Measurements from ENCODE around the gene TULP3.

TULP3 gene

DNA sequence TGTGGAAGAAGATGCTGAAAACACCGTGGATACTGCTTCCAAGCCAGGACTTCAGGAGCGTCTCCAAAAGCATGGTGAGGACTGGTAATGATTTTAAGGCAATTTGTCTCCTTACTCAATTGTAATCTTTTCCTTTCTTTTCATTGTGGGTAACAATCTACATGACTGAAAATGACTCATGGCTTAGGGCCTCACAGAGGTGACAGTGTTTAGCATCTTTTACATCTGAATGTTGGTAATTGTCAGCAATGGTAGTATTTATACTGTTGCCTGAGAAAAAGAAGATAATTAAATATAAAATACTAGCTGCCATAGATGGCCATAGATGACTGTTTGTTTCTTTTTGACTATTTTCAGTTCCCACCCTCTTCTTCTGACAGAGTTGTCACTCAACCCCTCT is 31.6 kb downstream of the TULP3 start:
- TF ChIP-seq, protein P1, sequence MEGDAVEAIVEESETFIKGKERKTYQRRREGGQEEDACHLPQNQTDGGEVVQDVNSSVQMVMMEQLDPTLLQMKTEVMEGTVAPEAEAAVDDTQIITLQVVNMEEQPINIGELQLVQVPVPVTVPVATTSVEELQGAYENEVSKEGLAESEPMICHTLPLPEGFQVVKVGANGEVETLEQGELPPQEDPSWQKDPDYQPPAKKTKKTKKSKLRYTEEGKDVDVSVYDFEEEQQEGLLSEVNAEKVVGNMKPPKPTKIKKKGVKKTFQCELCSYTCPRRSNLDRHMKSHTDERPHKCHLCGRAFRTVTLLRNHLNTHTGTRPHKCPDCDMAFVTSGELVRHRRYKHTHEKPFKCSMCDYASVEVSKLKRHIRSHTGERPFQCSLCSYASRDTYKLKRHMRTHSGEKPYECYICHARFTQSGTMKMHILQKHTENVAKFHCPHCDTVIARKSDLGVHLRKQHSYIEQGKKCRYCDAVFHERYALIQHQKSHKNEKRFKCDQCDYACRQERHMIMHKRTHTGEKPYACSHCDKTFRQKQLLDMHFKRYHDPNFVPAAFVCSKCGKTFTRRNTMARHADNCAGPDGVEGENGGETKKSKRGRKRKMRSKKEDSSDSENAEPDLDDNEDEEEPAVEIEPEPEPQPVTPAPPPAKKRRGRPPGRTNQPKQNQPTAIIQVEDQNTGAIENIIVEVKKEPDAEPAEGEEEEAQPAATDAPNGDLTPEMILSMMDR (IDR thresholded peaks at IDR 0.05; ENCODE audit: borderline replicate concordance, control extremely low read depth, extremely low read depth, insufficient read depth, missing control alignments): no peak
- in situ Hi-C loops (cut with MboI; ENCODE audit: low sequenced_read_pairs, unreplicated experiment): no loop called here
- DNase-seq (ENCODE audit: low spot score): no peak

- TF ChIP-seq, protein P1 (IDR thresholded peaks at IDR 0.05; ENCODE audit: borderline replicate concordance, control extremely low read depth, extremely low read depth, insufficient read depth, missing control alignments): no peak
- no peak for DNase-seq (ENCODE audit: low spot score)
- in situ Hi-C loops (cut with MboI; ENCODE audit: low sequenced_read_pairs, unreplicated experiment): no loop called here
Measured at GRCh38 chr12:2923057-2923456, 32.4 kb downstream of the TULP3 start.

DNA sequence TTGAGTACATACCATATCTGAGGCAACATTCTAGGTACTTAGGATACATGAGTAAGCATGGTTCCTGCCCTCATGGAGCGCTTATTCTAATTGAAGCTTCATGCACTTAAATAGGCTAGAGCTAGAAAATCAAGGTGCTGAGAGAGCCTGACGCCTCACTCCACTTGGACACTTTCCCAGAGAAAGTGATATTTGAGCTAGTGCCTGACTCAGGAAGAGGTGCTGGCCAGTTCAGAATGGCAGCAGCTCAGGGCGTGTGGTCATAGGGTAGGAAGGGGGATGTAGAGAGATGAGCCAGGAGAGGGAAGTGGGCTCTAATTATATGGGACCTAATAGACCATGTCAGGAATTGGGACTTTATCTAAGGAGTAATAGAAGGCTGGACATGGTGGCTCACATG is 33.3 kb downstream of the TULP3 start:
- TF ChIP-seq, protein P1 (IDR thresholded peaks at IDR 0.05; ENCODE audit: borderline replicate concordance, control extremely low read depth, extremely low read depth, insufficient read depth, missing control alignments): no peak
- in situ Hi-C loops (cut with MboI; ENCODE audit: low sequenced_read_pairs, unreplicated experiment): no loop called here
- no peak for DNase-seq (ENCODE audit: low spot score)

- in situ Hi-C loops (cut with MboI; ENCODE audit: low sequenced_read_pairs, unreplicated experiment): no loop called here
- peak; percentile 41 for DNase-seq (ENCODE audit: low spot score)
- TF ChIP-seq, protein P1 (IDR thresholded peaks at IDR 0.05; ENCODE audit: borderline replicate concordance, control extremely low read depth, extremely low read depth, insufficient read depth, missing control alignments): no peak
Measured at GRCh38 chr12:2925322-2925995, 34.8 kb downstream of the TULP3 start.

- in situ Hi-C loops (cut with MboI; ENCODE audit: low sequenced_read_pairs, unreplicated experiment): no loop called here
- TF ChIP-seq, protein P1 (IDR thresholded peaks at IDR 0.05; ENCODE audit: borderline replicate concordance, control extremely low read depth, extremely low read depth, insufficient read depth, missing control alignments): no peak
- no peak for DNase-seq (ENCODE audit: low spot score)
Measured at GRCh38 chr12:2930865-2931264, 40.2 kb downstream of the TULP3 start.

- in situ Hi-C loops (cut with MboI; ENCODE audit: low sequenced_read_pairs, unreplicated experiment): no loop called here
- no peak for DNase-seq (ENCODE audit: low spot score)
- TF ChIP-seq, protein P1 (IDR thresholded peaks at IDR 0.05; ENCODE audit: borderline replicate concordance, control extremely low read depth, extremely low read depth, insufficient read depth, missing control alignments): no peak
Measured at GRCh38 chr12:2933586-2933985, 42.9 kb downstream of the TULP3 start.
